Measurements from ENCODE around the gene BCKDK.

- TF ChIP-seq CTCF (IDR thresholded peaks at IDR 0.05) (no peak), POLR2A (IDR thresholded peaks at IDR 0.05) (no peak)
Observed at GRCh38 chr16:31073970-31074813, 34.0 kb upstream of the BCKDK start, which contains the start of the genes ZNF646 and ZNF668.
